Left ventricle myocardium superior (tissue), 1 donor: ENCODE data around the gene LHX2. TPM values are rescaled to one million over a fixed set of nuclear protein-coding genes. Genes with fewer than 3 reads are reported as not detected.
A peak's percentile ranks its signal among the peaks of the same experiment; 100 is the strongest.

Experiments
- ATAC-seq: fragments of 200-7000 bp; cut with Tn5 transposase; one replicate; pipeline ENCODE4 v1.9.1; 2020; ENCODE audit warnings: mild to moderate bottlenecking, moderate library complexity
- DNase-seq: peaks from one replicate; pipeline ENCODE4 v3.0.0-alpha.2; 2020
- intact Hi-C: fragments of 100-400 bp; cut with micrococcal nuclease; formaldehyde crosslinking; loops from one replicate; pipeline ENCODE4 v1.11.0; 2022
- total RNA-seq: library from RNA; stranded (reverse); fragmentation: NEBNext Ultra II Directional; extraction: Animal tissue kit (Norgen Biotek cat#: 25700); gene quantifications from one replicate; pipeline ENCODE4 v1.2.1, GENCODE V29; 2021
- donor health status: DM: no; HTN: yes; CAD: no; lungs with severe emphysema.

The LHX2 gene
- total RNA-seq, 1 donor from 2014 or later: not detected

GRCh38 chr9:124010665-124011321 is 775 bp upstream of the LHX2 start:
- intact Hi-C loops: no loop called here
- ATAC-seq (peak; percentile 53), DNase-seq (no peak)

GRCh38 chr9:124012368-124013301 is 1.1 kb downstream of the LHX2 start:
- ATAC-seq: no peak
- intact Hi-C loops: no loop called here

GRCh38 chr9:124013309-124014210 is 2.0 kb downstream of the LHX2 start:
- DNase-seq (no peak), ATAC-seq (no peak)
- intact Hi-C loops: no loop called here

More at GRCh38 chr9:124012368-124013301, 1.1 kb downstream of the LHX2 start:
- no peak for DNase-seq

- intact Hi-C loops: no loop called here
- DNase-seq (no peak), ATAC-seq (no peak)
These were observed 2.8 kb downstream of the LHX2 start for GRCh38 chr9:124014211-124014955.

- DNase-seq: no peak
- intact Hi-C loops: no loop called here
- ATAC-seq: no peak
These were observed 3.5 kb downstream of the LHX2 start for GRCh38 chr9:124014956-124015660.

GRCh38 chr9:124015661-124016131 is 4.1 kb downstream of the LHX2 start:
- intact Hi-C loops: no loop called here
- ATAC-seq (no peak), DNase-seq (no peak)

GRCh38 chr9:124016175-124017050 is 4.8 kb downstream of the LHX2 start:
- DNase-seq (no peak), ATAC-seq (no peak)
- intact Hi-C loops: no loop called here

GRCh38 chr9:124017051-124017928 is 5.7 kb downstream of the LHX2 start:
- intact Hi-C loops: no loop called here
- no peak for DNase-seq
- no peak for ATAC-seq

- no peak for DNase-seq
- intact Hi-C loops: no loop called here
- ATAC-seq: no peak
These were observed 6.6 kb downstream of the LHX2 start for GRCh38 chr9:124017929-124018729.

- ATAC-seq: no peak
- DNase-seq: no peak
- intact Hi-C loops: no loop called here
These were observed 7.4 kb downstream of the LHX2 start for GRCh38 chr9:124018730-124019697.

GRCh38 chr9:124019771-124020519 is 8.4 kb downstream of the LHX2 start:
- DNase-seq: no peak
- intact Hi-C loops: no loop called here
- no peak for ATAC-seq

- ATAC-seq (no peak), DNase-seq (no peak)
- intact Hi-C loops: no loop called here
These were observed 9.2 kb downstream of the LHX2 start for GRCh38 chr9:124020520-124021384.

- intact Hi-C loops: no loop called here
- no peak for DNase-seq
- no peak for ATAC-seq
These were observed 9.8 kb downstream of the LHX2 start for GRCh38 chr9:124021385-124021769.
